Measurements from ENCODE around the gene LHPP. TPM values are rescaled to one million over a fixed set of nuclear protein-coding genes. Genes with fewer than 3 reads are reported as not detected.

Gene LHPP
- polyA plus RNA-seq, 2 of the 4 experiments (the other 2 are of a cell fraction) = 14.4 to 18.6 TPM

- H3K4me1 ChIP-seq = peaks cover 3% of the 10 kb centered on the region; the same call in 2 of the 3 replicates
- no peak for TF ChIP-seq EHF (CRISPR knock-in tag; IDR thresholded peaks at IDR 0.05)
- TF ChIP-seq REST (IDR thresholded peaks at IDR 0.05) = no peak
- no peak for TF ChIP-seq HOXB5 (CRISPR knock-in tag; IDR thresholded peaks at IDR 0.05)
- TF ChIP-seq KDM1A (IDR thresholded peaks at IDR 0.05; ENCODE audit: low read depth) = no peak
- TF ChIP-seq HEYL (CRISPR knock-in tag; IDR thresholded peaks at IDR 0.05) = no peak
- no peak for TF ChIP-seq KDM5A (IDR thresholded peaks at IDR 0.05)
- TF ChIP-seq RAD21 (conservative IDR thresholded peaks at IDR 0.05 in 1 of 2, IDR thresholded peaks at IDR 0.05 in 1 of 2) = no peak
- no peak for TF ChIP-seq EHMT2 (IDR thresholded peaks at IDR 0.05; ENCODE audit: low read depth)
- no peak for TF ChIP-seq HES2 (IDR thresholded peaks at IDR 0.05)
- no peak for TF ChIP-seq CBX2 (IDR thresholded peaks at IDR 0.05; ENCODE audit: borderline replicate concordance, low read depth)
- TF ChIP-seq POLR2AphosphoS2 (conservative IDR thresholded peaks at IDR 0.05; ENCODE audit: low read length) = no peak
- TF ChIP-seq FOSB (CRISPR knock-in tag; IDR thresholded peaks at IDR 0.05) = no peak
- TF ChIP-seq RARB (CRISPR knock-in tag; IDR thresholded peaks at IDR 0.05) = no peak
- TF ChIP-seq ZFP36 (IDR thresholded peaks at IDR 0.05; ENCODE audit: borderline replicate concordance, partially characterized antibody) = no peak
- no peak for TF ChIP-seq ZC3H11A (IDR thresholded peaks at IDR 0.05)
- no peak for TF ChIP-seq GATA3 (IDR thresholded peaks at IDR 0.05; ENCODE audit: borderline replicate concordance)
- no peak overlapping the region for H3K27ac ChIP-seq
- no peak for ATAC-seq
- H3K9me3 ChIP-seq = no peaks in the 10 kb centered on the region
- DNase-seq (ENCODE audit: low read depth in 1 of 2, low spot score in 1 of 2) = no peak
- no peak for FAIRE-seq
- ChIA-PET CTCF (interaction anchor here (0.8 to 1.4 kb wide), 3 partner anchors 12 to 133 kb away, joined by 3 to 4 read pairs (median 3); no protein-coding TSS in a partner anchor), POLR2A (no interaction called here)
- no peak overlapping the region for H3K4me3 ChIP-seq
- no peak overlapping the region for H3K4me2 ChIP-seq
- 87% methylated on average over 11 of the region's 12 CpGs for WGBS (ENCODE audit: missing lambda C conversion rate)
These were observed 198.9 kb downstream of the LHPP start for GRCh38 chr10:124660404-124661125.

- no peaks in the 10 kb centered on the region for H3K9me3 ChIP-seq
- no peak for ATAC-seq
- no peak for FAIRE-seq
- no peak for DNase-seq (ENCODE audit: low read depth in 1 of 2, low spot score in 1 of 2)
- TF ChIP-seq NPAS2 (CRISPR knock-in tag; IDR thresholded peaks at IDR 0.05; ENCODE audit: borderline replicate concordance) (no peak), MAZ (IDR thresholded peaks at IDR 0.05; ENCODE audit: borderline replicate concordance, low read depth, low read length) (no peak), JUNB (IDR thresholded peaks at IDR 0.05) (no peak), HOXA7 (CRISPR knock-in tag; IDR thresholded peaks at IDR 0.05) (no peak), HOXB5 (CRISPR knock-in tag; IDR thresholded peaks at IDR 0.05) (no peak)
- no peak overlapping the region for H3K4me3 ChIP-seq
- WGBS (ENCODE audit: missing lambda C conversion rate) = 91% methylated on average over 9 of the region's 9 CpGs
- POLR2A ChIA-PET = no interaction called here
- H3K4me1 ChIP-seq = peaks cover 11% of the 10 kb centered on the region; the same call in 2 of the 3 replicates
- no peak overlapping the region for H3K27ac ChIP-seq
- CTCF ChIA-PET = interaction anchor here (1.2 kb wide), 1 partner anchor 9 kb away, joined by 3 read pairs; no protein-coding TSS in a partner anchor
- no peak overlapping the region for H3K4me2 ChIP-seq
These were observed 200.1 kb downstream of the LHPP start for GRCh38 chr10:124661660-124662180.
